H1 (cell line): ENCODE measurements around the gene TPT1. TPM values are rescaled to one million over a fixed set of nuclear protein-coding genes. Genes with fewer than 3 reads are reported as not detected.

ENCODE experiments used
- CTCF ChIA-PET: fragments of 300-600 bp; sonication (Branson Sonifier 250); formaldehyde crosslinking; loops from one replicate; lab custom pipeline; 2021; ENCODE audit not compliant: partially characterized antibody; lab: Charles Lee
- POLR2A ChIA-PET: fragments of 300-600 bp; sonication (Branson Sonifier 250); formaldehyde crosslinking; loops from one replicate; lab custom pipeline; 2021; ENCODE audit warnings: inconsistent platforms; ENCODE audit not compliant: partially characterized antibody; lab: Charles Lee
- DNase-seq, 2 experiments: peaks; one replicate each; pipeline versions ENCODE4 v3.0.0 to v3.0.0-alpha.2; 2010 to 2022; ENCODE audit warnings: low spot score in 2 of 2, low read depth in 1 of 2, mixed read lengths in 1 of 2
- FAIRE-seq: peaks from 2 replicates; lab custom pipeline; 2011; peaks lifted over from hg19 to GRCh38; lab: Jason Lieb, UNC
- H2AFZ ChIP-seq: 2 replicates; pipeline ENCODE4 v1.8.1; 2012; ENCODE audit warnings: low read length, inconsistent platforms
- H2AK5ac ChIP-seq: 2 replicates; pipeline ENCODE4 v1.6.1; 2013; ENCODE audit warnings: low read depth, low read length
- H2BK120ac ChIP-seq: replicated peaks from 2 replicates; pipeline ENCODE3; 2013; ENCODE audit warnings: low read depth, low read length, inconsistent platforms
- H2BK12ac ChIP-seq: 2 replicates; pipeline ENCODE4 v1.6.1; 2013; ENCODE audit warnings: low read depth, low read length
- H2BK15ac ChIP-seq: 2 replicates; pipeline ENCODE4 v1.6.1; 2013; ENCODE audit warnings: low read length
- H2BK20ac ChIP-seq: 2 replicates; pipeline ENCODE4 v1.6.1; 2013; ENCODE audit warnings: low read length
- H2BK5ac ChIP-seq: 2 replicates; pipeline ENCODE4 v1.6.1; 2013; ENCODE audit warnings: low read depth, low read length
- H3K14ac ChIP-seq: 2 replicates; pipeline ENCODE4 v1.6.1; 2013; ENCODE audit warnings: inconsistent platforms; ENCODE audit not compliant: insufficient read length
- H3K18ac ChIP-seq: 2 replicates; pipeline ENCODE4 v1.6.1; 2013; ENCODE audit warnings: low read length; ENCODE audit errors: extremely low read depth
- H3K23ac ChIP-seq: 2 replicates; pipeline ENCODE4 v1.6.1; 2013; ENCODE audit warnings: inconsistent platforms; ENCODE audit not compliant: insufficient read length
- H3K23me2 ChIP-seq: 2 replicates; pipeline ENCODE4 v1.6.1; 2013; ENCODE audit warnings: low read depth, low read length
- H3K27ac ChIP-seq: 2 replicates; pipeline ENCODE4 v1.6.1; 2011; ENCODE audit warnings: low read depth, low read length, inconsistent platforms
- H3K27me3 ChIP-seq, 4 experiments: replicated peaks in 1 of 4; 1 replicate in 1 of 4; 2 replicates in 3 of 4; pipeline versions ENCODE4 v1.6.1 to v1.8.1; 2011 to 2013; ENCODE audit warnings: low read length in 3 of 4, mild to moderate bottlenecking in 3 of 4, inconsistent platforms in 2 of 4, mixed read lengths in 2 of 4, moderate library complexity in 1 of 4; ENCODE audit not compliant: control insufficient read depth in 3 of 4, insufficient read depth in 3 of 4; ENCODE audit errors: extremely low read depth in 1 of 4
- H3K36me3 ChIP-seq, 4 experiments: 2 replicates each; pipeline versions ENCODE4 v1.6.1 to v1.8.1; 2011 to 2013; ENCODE audit warnings: mild to moderate bottlenecking in 4 of 4, low read length in 3 of 4, moderate library complexity in 2 of 4, control low read depth in 1 of 4, inconsistent platforms in 1 of 4; ENCODE audit not compliant: insufficient read depth in 4 of 4, control insufficient read depth in 2 of 4
- H3K4ac ChIP-seq: replicated peaks from 2 replicates; pipeline ENCODE3; 2013; ENCODE audit warnings: low read length, low read depth, mixed read lengths, inconsistent platforms; ENCODE audit not compliant: insufficient read length
- H3K4me1 ChIP-seq, 4 experiments: replicated peaks in 1 of 4; 1 replicate in 1 of 4; 2 replicates in 3 of 4; pipeline versions ENCODE4 v1.6.1 to v1.8.1; 2011 to 2013; ENCODE audit warnings: low read length in 3 of 4, inconsistent platforms in 2 of 4, mixed read lengths in 1 of 4; ENCODE audit not compliant: insufficient read depth in 4 of 4, control insufficient read depth in 3 of 4
- H3K4me2 ChIP-seq, 2 experiments: 2 replicates each; pipeline versions ENCODE4 v1.6.1 to v1.8.1; 2011 to 2013; ENCODE audit warnings: low read depth in 2 of 2, low read length in 2 of 2, control low read depth in 1 of 2, inconsistent platforms in 1 of 2, mild to moderate bottlenecking in 1 of 2; ENCODE audit not compliant: insufficient read depth in 1 of 2
- H3K4me3 ChIP-seq, 4 experiments: fragments of 200-600, 300-600 bp in 1 of 4; sonication (generic), shearing (Covaris generic), sonication (Bioruptor Twin) in 1 of 4; 2 replicates each; pipeline versions ENCODE4 v1.5.1 to v1.8.1; 2011 to 2016; ENCODE audit warnings: low read length in 4 of 4, low read depth in 3 of 4, control low read depth in 2 of 4, inconsistent platforms in 2 of 4, mild to moderate bottlenecking in 2 of 4, mixed read lengths in 1 of 4, moderate library complexity in 1 of 4; ENCODE audit not compliant: insufficient read depth in 2 of 4; ENCODE audit errors: extremely low read depth in 1 of 4
- H3K56ac ChIP-seq: replicated peaks from 2 replicates; pipeline ENCODE3; 2013; ENCODE audit warnings: low read depth, mild to moderate bottlenecking, mixed read lengths, low read length, inconsistent platforms; ENCODE audit not compliant: insufficient read length
- H3K79me1 ChIP-seq: 2 replicates; pipeline ENCODE4 v1.6.1; 2013; ENCODE audit warnings: low read depth, low read length, control low read depth
- H3K79me2 ChIP-seq, 2 experiments: 2 replicates each; pipeline versions ENCODE4 v1.6.1 to v1.8.1; 2012 to 2013; ENCODE audit warnings: low read length in 2 of 2, mild to moderate bottlenecking in 2 of 2, inconsistent platforms in 1 of 2; ENCODE audit not compliant: insufficient read depth in 2 of 2, control insufficient read depth in 1 of 2
- H3K9ac ChIP-seq, 4 experiments: replicated peaks in 1 of 4; 1 replicate in 1 of 4; 2 replicates in 3 of 4; pipeline versions ENCODE4 v1.6.1 to v1.8.1; 2011 to 2013; ENCODE audit warnings: low read depth in 3 of 4, low read length in 3 of 4, control low read depth in 2 of 4, mild to moderate bottlenecking in 2 of 4, moderate library complexity in 2 of 4, inconsistent platforms in 1 of 4; ENCODE audit errors: extremely low read depth in 1 of 4
- H3K9me3 ChIP-seq, 2 experiments: 2 replicates each; pipeline versions ENCODE4 v1.6.1 to v1.8.1; 2012 to 2013; ENCODE audit warnings: mild to moderate bottlenecking in 2 of 2, moderate library complexity in 2 of 2, control low read depth in 1 of 2, inconsistent platforms in 1 of 2, low read depth in 1 of 2, low read length in 1 of 2, mixed read lengths in 1 of 2; ENCODE audit not compliant: insufficient read depth in 2 of 2
- H4K20me1 ChIP-seq, 2 experiments: replicated peaks in 1 of 2; 2 replicates each; pipeline versions ENCODE3 to v1.8.1; 2011 to 2013; ENCODE audit warnings: inconsistent platforms in 2 of 2, low read length in 2 of 2, mild to moderate bottlenecking in 1 of 2; ENCODE audit not compliant: insufficient read depth in 2 of 2, control insufficient read depth in 1 of 2
- H4K5ac ChIP-seq: 2 replicates; pipeline ENCODE4 v1.6.1; 2013; ENCODE audit warnings: low read length, low read depth, mixed read lengths, inconsistent platforms; ENCODE audit not compliant: insufficient read length
- H4K8ac ChIP-seq: 2 replicates; pipeline ENCODE4 v1.8.0; 2013; ENCODE audit warnings: mild to moderate bottlenecking, moderate library complexity, low read length, inconsistent platforms; ENCODE audit not compliant: insufficient read depth; ENCODE audit errors: extremely low read depth
- H4K91ac ChIP-seq: replicated peaks from 2 replicates; pipeline ENCODE3; 2013; ENCODE audit warnings: low read length, mixed read lengths, inconsistent platforms; ENCODE audit not compliant: insufficient read length
- CREB1 ChIP-seq: IDR thresholded peaks from 2 replicates; pipeline ENCODE4 v1.6.1; 2012; ENCODE audit warnings: inconsistent platforms
- JUN ChIP-seq: IDR thresholded peaks from 2 replicates; pipeline ENCODE4 v1.6.1; 2011; ENCODE audit warnings: low read depth, mild to moderate bottlenecking, improper control_type of control experiment, low read length
- KDM5A ChIP-seq: fragments of 200-600 bp; IDR thresholded peaks from 2 replicates; pipeline ENCODE4 v1.7.1; 2012; ENCODE audit warnings: mild to moderate bottlenecking, low read length, inconsistent platforms, mixed read lengths
- POLR2AphosphoS5 ChIP-seq: IDR thresholded peaks from 2 replicates; pipeline ENCODE4 v1.6.1; 2011; ENCODE audit warnings: low read depth, low read length
- SIX5 ChIP-seq: IDR thresholded peaks from 2 replicates; pipeline ENCODE4 v1.6.1; 2011; ENCODE audit warnings: mild to moderate bottlenecking, low read depth, low read length
- SUZ12 ChIP-seq: fragments of 200-600 bp; sonication (generic); IDR thresholded peaks from 2 replicates; pipeline ENCODE4 v1.6.1; 2012; ENCODE audit warnings: mild to moderate bottlenecking, inconsistent platforms, low read length, moderate library complexity, mixed read lengths
- WGBS, 2 experiments: shearing (Covaris generic) in 1 of 2; methylation state at CpG; one replicate each; pipeline versions ENCODE4 v1.1.6 to v1.1.7; 2013 to 2015; ENCODE audit warnings: low lambda C conversion rate in 2 of 2, mixed read lengths in 2 of 2, inconsistent platforms in 1 of 2, low coverage in 1 of 2, missing lambda C conversion rate in 1 of 2; ENCODE audit not compliant: insufficient replicate concordance in 2 of 2, insufficient coverage in 1 of 2, insufficient read length in 1 of 2; ENCODE audit errors: extremely low coverage in 1 of 2, missing lambda C conversion rate in 1 of 2; 5-methylcytosine and 5-hydroxymethylcytosine counted together
- polyA plus RNA-seq, 7 experiments: library from polyadenylated mRNA; depleted of rRNA in 3 of 7; stranded (reverse) in 5 of 7; unstranded in 2 of 7; fragments of >200 nt in 5 of 7; fragments of 200-250 nt in 2 of 7; gene quantifications; 1 replicate in 5 of 7; 2 replicates in 1 of 7; 4 replicates in 1 of 7; pipeline versions ENCODE4 v1.2.1 to v1.2.3, GENCODE V29; 2011 to 2013; ENCODE audit warnings: missing spikeins in 2 of 7, mixed read lengths in 2 of 7
- total RNA-seq: library from RNA; stranded (reverse); fragmentation: NEBNext Ultra II Directional; extraction: Animal tissue kit (Norgen Biotek cat#: 25700); gene quantifications from 2 replicates; pipeline ENCODE4 v1.2.1, GENCODE V29; 2021

Gene TPT1
- total and polyA plus RNA-seq, 2 of the 8 experiments (the other 6 are each of a cell fraction or from before 2014, with no cell fraction given) = 2,245 to 2,279 TPM

GRCh38 chr13:45314822-45315221 is 26.2 kb downstream of the TPT1 start:
- 90% methylated on average over 5 of the region's 10 CpGs; no CpG with 5 or more reads in 1 of the 2 experiments for WGBS, 2 experiments
- ChIA-PET CTCF (interaction anchor here (1.1 to 1.5 kb wide), 2 partner anchors 10 to 268 kb away, joined by 4 to 6 read pairs; no protein-coding TSS in a partner anchor), POLR2A (interaction anchor here (0.8 to 17.8 kb wide), 2 partner anchors 14 to 22 kb away, joined by 3 to 319 read pairs; partner anchors contain the start of gene TPT1)
- Histone ChIP-seq H3K9me3 (no peaks in the 10 kb centered on the region), H4K20me1 (no peaks in the 10 kb centered on the region), H3K27ac (no peak overlapping the region), H2AFZ (no peak overlapping the region), H3K36me3 (no peaks in the 10 kb centered on the region), H3K9ac (no peak overlapping the region), H2BK120ac (no peak overlapping the region), H3K27me3 (no peaks in the 10 kb centered on the region), H2BK15ac (no peak overlapping the region), H2BK12ac (no peak overlapping the region), H4K91ac (no peak overlapping the region), H4K8ac (no peak overlapping the region), H2AK5ac (no peak overlapping the region), H3K4ac (no peak overlapping the region), H3K18ac (no peak overlapping the region), H3K56ac (no peak overlapping the region), H3K4me3 (no peak overlapping the region), H2BK5ac (no peak overlapping the region), H3K4me1 (peaks cover 0 to 11% (median 5%) of the 10 kb centered on the region in 4 experiments; a peak in 5 of 7 replicates), H3K14ac (no peak overlapping the region), H3K23ac (no peak overlapping the region), H3K4me2 (no peak overlapping the region), H2BK20ac (no peak overlapping the region), H3K23me2 (peaks cover 9% of the 10 kb centered on the region; the same call in 1 of the 2 replicates), H3K79me2 (no peaks in the 10 kb centered on the region; a peak in 1 of 4 replicates), H3K79me1 (no peaks in the 10 kb centered on the region), H4K5ac (no peak overlapping the region)
- FAIRE-seq (no peak), DNase-seq (no peak)
- TF ChIP-seq SIX5 (no peak), CREB1 (no peak), POLR2AphosphoS5 (no peak), JUN (no peak), SUZ12 (no peak), KDM5A (no peak)
